Hepatocyte (in vitro differentiated cells): ENCODE results near the gene UQCRQ. TPM values are rescaled to one million over a fixed set of nuclear protein-coding genes. Genes with fewer than 3 reads are reported as not detected.

ENCODE experiments used
- DNase-seq: peaks from one replicate; pipeline ENCODE4 v3.0.0-alpha.2; 2016; ENCODE audit warnings: low spot score
- H2AFZ ChIP-seq: fragments of 200-600 bp; sonication (generic); 2 replicates; pipeline ENCODE4 v1.6.0; 2016; ENCODE audit warnings: antibody characterized with exemption, mild to moderate bottlenecking
- H3K27ac ChIP-seq: fragments of 200-600 bp; sonication (generic); 2 replicates; pipeline ENCODE4 v1.5.1; 2016; ENCODE audit warnings: mild to moderate bottlenecking
- H3K27me3 ChIP-seq: fragments of 200-600 bp; sonication (generic); 2 replicates; pipeline ENCODE4 v1.6.1; 2016
- H3K36me3 ChIP-seq: fragments of 200-600 bp; sonication (generic); replicated peaks from 2 replicates; pipeline ENCODE4 v1.5.1; 2016; ENCODE audit warnings: low read depth; ENCODE audit not compliant: insufficient read depth
- H3K4me1 ChIP-seq: fragments of 200-600 bp; sonication (generic); 2 replicates; pipeline ENCODE4 v1.5.1; 2016; ENCODE audit warnings: mild to moderate bottlenecking, moderate library complexity; ENCODE audit not compliant: insufficient read depth
- H3K4me2 ChIP-seq: fragments of 200-600 bp; sonication (generic); 2 replicates; pipeline ENCODE4 v1.6.0; 2016
- H3K4me3 ChIP-seq: fragments of 200-600 bp; sonication (generic); 2 replicates; pipeline ENCODE4 v1.5.1; 2016; ENCODE audit warnings: mild to moderate bottlenecking
- H3K79me2 ChIP-seq: fragments of 200-600 bp; sonication (generic); 2 replicates; pipeline ENCODE4 v1.6.0; 2017; ENCODE audit warnings: mild to moderate bottlenecking
- H3K9me2 ChIP-seq: fragments of 200-600 bp; sonication (generic); replicated peaks from 2 replicates; pipeline ENCODE4 v1.6.0; 2017; ENCODE audit warnings: mild to moderate bottlenecking; ENCODE audit not compliant: insufficient read depth
- H3K9me3 ChIP-seq: fragments of 200-600 bp; sonication (generic); 2 replicates; pipeline ENCODE4 v1.5.1; 2016; ENCODE audit warnings: low read depth, mild to moderate bottlenecking
- H4K20me1 ChIP-seq: fragments of 200-600 bp; sonication (generic); 2 replicates; pipeline ENCODE4 v1.6.0; 2016; ENCODE audit warnings: mild to moderate bottlenecking; ENCODE audit not compliant: insufficient read depth, poor library complexity, severe bottlenecking
- EZH2 ChIP-seq: fragments of 200-600 bp; sonication (generic); IDR thresholded peaks from 2 replicates; pipeline ENCODE4 v1.6.1; 2016; ENCODE audit warnings: antibody characterized with exemption, mild to moderate bottlenecking, borderline replicate concordance
- EZH2phosphoT487 ChIP-seq: fragments of 200-600 bp; sonication (generic); IDR thresholded peaks from one replicate; pipeline ENCODE4 v1.6.1; 2018; ENCODE audit warnings: antibody characterized with exemption, mild to moderate bottlenecking, low read depth, moderate library complexity; ENCODE audit not compliant: unreplicated experiment, severe bottlenecking
- WGBS: methylation state at CpG from one replicate; pipeline ENCODE4 v1.1.6; 2016; ENCODE audit warnings: low lambda C conversion rate; ENCODE audit errors: missing lambda C conversion rate; 5-methylcytosine and 5-hydroxymethylcytosine counted together
- polyA plus RNA-seq: library from polyadenylated mRNA; unstranded; fragments of >200 nt; fragmentation: Nextera tagmentation; extraction: Ambion mirVana; gene quantifications from 2 replicates; pipeline ENCODE4 v1.2.1, GENCODE V29; 2016
- total RNA-seq: library from RNA; depleted of rRNA; stranded (reverse); fragments of >200 nt; gene quantifications from 2 replicates; pipeline ENCODE4 v1.2.3, GENCODE V29; 2014
- TF ChIP-seq, protein P1 (sequence below): fragments of 200-600 bp; sonication (generic); IDR thresholded peaks from 2 replicates; pipeline ENCODE4 v1.5.1; 2016; ENCODE audit warnings: antibody characterized with exemption, mild to moderate bottlenecking; ENCODE audit not compliant: poor library complexity

The UQCRQ gene
- total and polyA plus RNA-seq, 2 experiments from 2014 or later, result 174 to 1,138 TPM

DNA sequence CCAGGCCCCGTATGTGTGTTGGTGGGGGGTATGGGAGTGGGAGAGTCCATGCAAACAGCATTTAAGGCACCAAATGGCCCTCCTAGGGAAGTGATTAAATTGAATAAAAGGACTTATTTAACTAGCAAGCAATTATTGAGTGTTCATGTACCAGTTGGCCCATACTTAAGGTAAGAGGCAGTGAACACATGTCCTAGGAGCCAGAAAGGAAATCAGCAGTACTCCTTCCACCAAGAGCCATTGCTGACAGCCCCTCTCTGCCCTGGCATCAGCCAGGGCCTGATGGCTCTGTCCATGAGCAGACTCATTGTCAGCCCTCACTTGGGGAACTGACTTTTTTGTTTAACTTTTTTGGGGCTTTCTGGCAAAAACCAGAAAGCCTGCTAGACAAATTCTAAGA is 25.5 kb upstream of the UQCRQ start:
- WGBS, result 71% methylated on average over 1 of the region's 1 CpG
- Histone ChIP-seq H3K27ac (peak overlapping the region; percentile 86), H2AFZ (no peak overlapping the region)

DNA sequence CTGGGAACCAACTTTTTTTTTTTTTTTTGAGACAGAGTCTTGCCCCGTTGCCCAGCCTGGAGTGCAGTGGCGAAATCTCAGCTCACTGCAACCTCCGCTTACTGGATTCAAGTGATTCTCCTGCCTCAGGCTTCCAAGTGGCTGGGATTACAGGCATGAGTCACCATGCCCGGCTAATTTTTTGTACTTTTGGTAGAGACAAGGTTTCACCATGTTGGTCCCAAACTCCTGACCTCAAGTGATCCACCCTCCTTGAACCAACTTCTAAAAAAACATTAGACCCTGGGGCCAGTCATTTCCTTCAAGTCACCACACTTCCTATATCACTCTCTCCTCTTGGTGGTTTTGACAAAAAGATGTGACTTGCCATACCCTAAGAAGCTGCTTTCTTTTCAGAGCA is 25.1 kb upstream of the UQCRQ start:
- no peak overlapping the region for H3K4me2 ChIP-seq
- H3K9me2 ChIP-seq, result no peaks in the 10 kb centered on the region
- peaks cover 31% of the 10 kb centered on the region for H3K4me1 ChIP-seq
- WGBS, result 81% methylated on average over 4 of the region's 4 CpGs
- H3K27me3 ChIP-seq, result no peaks in the 10 kb centered on the region
- H3K36me3 ChIP-seq, result no peaks in the 10 kb centered on the region
- no peak overlapping the region for H3K4me3 ChIP-seq
- H2AFZ ChIP-seq, result no peak overlapping the region
- no peaks in the 10 kb centered on the region for H4K20me1 ChIP-seq
- H3K9me3 ChIP-seq, result no peaks in the 10 kb centered on the region
- no peak for TF ChIP-seq EZH2
- TF ChIP-seq EZH2phosphoT487, result no peak
- TF ChIP-seq, protein P1, sequence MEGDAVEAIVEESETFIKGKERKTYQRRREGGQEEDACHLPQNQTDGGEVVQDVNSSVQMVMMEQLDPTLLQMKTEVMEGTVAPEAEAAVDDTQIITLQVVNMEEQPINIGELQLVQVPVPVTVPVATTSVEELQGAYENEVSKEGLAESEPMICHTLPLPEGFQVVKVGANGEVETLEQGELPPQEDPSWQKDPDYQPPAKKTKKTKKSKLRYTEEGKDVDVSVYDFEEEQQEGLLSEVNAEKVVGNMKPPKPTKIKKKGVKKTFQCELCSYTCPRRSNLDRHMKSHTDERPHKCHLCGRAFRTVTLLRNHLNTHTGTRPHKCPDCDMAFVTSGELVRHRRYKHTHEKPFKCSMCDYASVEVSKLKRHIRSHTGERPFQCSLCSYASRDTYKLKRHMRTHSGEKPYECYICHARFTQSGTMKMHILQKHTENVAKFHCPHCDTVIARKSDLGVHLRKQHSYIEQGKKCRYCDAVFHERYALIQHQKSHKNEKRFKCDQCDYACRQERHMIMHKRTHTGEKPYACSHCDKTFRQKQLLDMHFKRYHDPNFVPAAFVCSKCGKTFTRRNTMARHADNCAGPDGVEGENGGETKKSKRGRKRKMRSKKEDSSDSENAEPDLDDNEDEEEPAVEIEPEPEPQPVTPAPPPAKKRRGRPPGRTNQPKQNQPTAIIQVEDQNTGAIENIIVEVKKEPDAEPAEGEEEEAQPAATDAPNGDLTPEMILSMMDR, result no peak
- no peaks in the 10 kb centered on the region for H3K79me2 ChIP-seq
- H3K27ac ChIP-seq, result peak overlapping the region; percentile 86
- DNase-seq, result no peak

More for the DNA sequence above, 25.5 kb upstream of the UQCRQ start:
- Histone ChIP-seq H3K4me3 (no peak overlapping the region), H3K4me2 (no peak overlapping the region), H3K27me3 (no peaks in the 10 kb centered on the region), H4K20me1 (no peaks in the 10 kb centered on the region), H3K36me3 (no peaks in the 10 kb centered on the region), H3K4me1 (peaks cover 31% of the 10 kb centered on the region), H3K9me3 (no peaks in the 10 kb centered on the region), H3K9me2 (no peaks in the 10 kb centered on the region), H3K79me2 (no peaks in the 10 kb centered on the region)
- TF ChIP-seq, protein P1, result no peak
- TF ChIP-seq EZH2 (no peak), EZH2phosphoT487 (no peak)
- DNase-seq, result no peak

DNA sequence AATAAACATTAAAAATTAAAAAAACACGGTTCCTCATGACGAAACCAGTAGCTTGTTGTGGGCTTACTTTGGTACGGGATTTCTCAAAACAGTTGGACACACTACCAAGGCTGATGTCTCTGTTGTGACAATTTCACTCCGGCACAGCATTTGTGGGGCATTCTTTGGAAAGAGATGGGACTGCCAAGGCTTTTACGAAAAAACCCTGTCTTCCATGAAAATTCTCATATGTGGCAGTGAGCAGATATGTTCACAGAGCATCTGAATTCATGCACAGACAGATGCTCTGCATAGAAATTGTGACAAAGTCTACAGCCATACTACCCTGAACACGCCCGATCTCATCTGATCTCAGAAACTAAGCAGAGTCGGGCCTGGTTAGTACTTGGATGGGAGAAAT is 18.2 kb upstream of the UQCRQ start:
- 94% methylated on average over 8 of the region's 8 CpGs for WGBS
- no peaks in the 10 kb centered on the region for H3K36me3 ChIP-seq
- peaks cover 8% of the 10 kb centered on the region for H3K4me1 ChIP-seq
- no peak overlapping the region for H2AFZ ChIP-seq
- no peak overlapping the region for H3K4me2 ChIP-seq
- DNase-seq, result no peak
- no peak overlapping the region for H3K27ac ChIP-seq
- H4K20me1 ChIP-seq, result no peaks in the 10 kb centered on the region
- H3K9me3 ChIP-seq, result no peaks in the 10 kb centered on the region
- no peaks in the 10 kb centered on the region for H3K79me2 ChIP-seq
- H3K9me2 ChIP-seq, result no peaks in the 10 kb centered on the region
- TF ChIP-seq EZH2 (no peak), EZH2phosphoT487 (no peak)
- TF ChIP-seq, protein P1, result no peak
- no peak overlapping the region for H3K4me3 ChIP-seq
- H3K27me3 ChIP-seq, result no peaks in the 10 kb centered on the region

DNA sequence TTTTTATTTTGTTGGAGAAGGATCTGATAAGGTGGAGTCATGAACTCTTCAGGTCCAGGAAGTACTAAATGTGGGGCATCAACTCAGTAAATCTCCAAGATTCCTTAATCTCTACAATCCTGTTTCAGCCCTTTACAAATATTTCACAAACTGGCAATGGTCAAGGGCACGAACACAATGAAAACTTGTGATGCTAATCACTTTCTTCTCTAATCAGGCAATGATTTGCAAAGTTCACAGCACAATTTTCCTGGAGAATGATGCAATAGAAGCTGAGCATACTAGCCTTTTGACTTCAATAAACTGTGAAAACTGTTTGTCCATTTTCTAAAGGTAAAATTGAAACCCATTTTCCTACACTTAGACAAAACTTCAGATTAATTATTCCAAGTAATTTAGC is 17.1 kb upstream of the UQCRQ start:
- Histone ChIP-seq H3K9me3 (no peaks in the 10 kb centered on the region), H4K20me1 (no peaks in the 10 kb centered on the region), H3K4me2 (no peak overlapping the region), H3K4me1 (peaks cover 14% of the 10 kb centered on the region), H2AFZ (no peak overlapping the region), H3K36me3 (no peaks in the 10 kb centered on the region), H3K79me2 (no peaks in the 10 kb centered on the region), H3K9me2 (no peaks in the 10 kb centered on the region), H3K27ac (peak overlapping the region; percentile 49), H3K27me3 (no peaks in the 10 kb centered on the region), H3K4me3 (no peak overlapping the region)
- 47% methylated on average over 1 of the region's 1 CpG for WGBS
- DNase-seq, result peak; percentile 29
- TF ChIP-seq EZH2phosphoT487 (no peak), EZH2 (no peak)
- TF ChIP-seq, protein P1, result no peak
